Uterus (tissue), 4 donors: ENCODE measurements around the gene GAREM1. TPM values are rescaled to one million over a fixed set of nuclear protein-coding genes. Genes with fewer than 3 reads are reported as not detected.
A peak's percentile ranks its signal among the peaks of the same experiment; 100 is the strongest.

Source experiments
- DNase-seq, 2 donors: peaks; one replicate each; pipeline ENCODE4 v3.0.0-alpha.2; 2019 to 2020
- H3K27ac ChIP-seq, 2 donors: fragments of 200-600 bp; sonication (generic); 1 replicate in 1 of 2; 2 replicates in 1 of 2; pipeline ENCODE4 v1.5.1; 2016 to 2018
- H3K27me3 ChIP-seq, 2 donors: fragments of 200-600 bp; sonication (generic); one replicate each; pipeline ENCODE4 v1.5.1; 2018 to 2019; ENCODE audit warnings: control low read depth in 1 of 2
- H3K36me3 ChIP-seq, 2 donors: fragments of 200-600 bp; sonication (generic); one replicate each; pipeline ENCODE4 v1.5.1; 2019; ENCODE audit warnings: control low read depth in 1 of 2
- H3K4me1 ChIP-seq, 2 donors: fragments of 200-600 bp; sonication (generic); one replicate each; pipeline ENCODE4 v1.5.1; 2018 to 2019; ENCODE audit warnings: control low read depth in 1 of 2
- H3K4me3 ChIP-seq, 2 donors: fragments of 200-600 bp; sonication (generic); 1 replicate in 1 of 2; 2 replicates in 1 of 2; pipeline ENCODE4 v1.5.1; 2018 to 2019; ENCODE audit warnings: mild to moderate bottlenecking in 1 of 2
- H3K9me3 ChIP-seq, 2 donors: fragments of 200-600 bp; sonication (generic); one replicate each; pipeline ENCODE4 v1.5.1; 2019; ENCODE audit warnings: control low read depth in 1 of 2
- CTCF ChIP-seq, 4 experiments: fragments of 200-600 bp in 2 of 4; fragments of 450-650 bp in 2 of 4; sonication (generic) in 2 of 4; IDR thresholded peaks; one replicate each; pipeline ENCODE4 v1.5.1; 2016 to 2019; ENCODE audit warnings: antibody characterized with exemption in 4 of 4, mild to moderate bottlenecking in 2 of 4, moderate library complexity in 1 of 4
- POLR2A ChIP-seq, 2 donors: fragments of 450-650 bp; IDR thresholded peaks; one replicate each; pipeline ENCODE4 v1.6.1; 2016; ENCODE audit warnings: antibody characterized with exemption in 2 of 2, mild to moderate bottlenecking in 1 of 2, moderate library complexity in 1 of 2
- intact Hi-C: fragments of 100-400 bp; cut with DNase I; formaldehyde crosslinking; loops from one replicate; pipeline ENCODE4 v1.15.1; 2023; ENCODE audit warnings: low total_unique reads
- total RNA-seq, 4 donors: library from RNA; depleted of rRNA in 3 of 4; stranded (reverse); fragments of >200 nt in 3 of 4; gene quantifications; one replicate each; pipeline versions ENCODE4 v1.1.0 to v1.2.4, GENCODE V29; 2014 to 2023
- donor health status: DM: yes; HTN: yes; CAD: no.

Gene GAREM1
- total RNA-seq, 4 donors from 2014 or later, result 1.5 to 12.0 (median 5.9) TPM

GRCh38 chr18:32301361-32301760, 169.3 kb downstream of the GAREM1 start:
- no peak for TF ChIP-seq POLR2A (IDR thresholded peaks at IDR 0.05)
- TF ChIP-seq CTCF (IDR thresholded peaks at IDR 0.05), result no peak
- intact Hi-C loops, result no loop called here
- H3K27ac ChIP-seq, result peak overlapping the region; percentile 2 to 23
- no peak overlapping the region for H3K4me3 ChIP-seq
- peaks cover 0 to 4% of the 10 kb centered on the region in 2 donors for H3K4me1 ChIP-seq
- H3K9me3 ChIP-seq, result no peaks in the 10 kb centered on the region
- no peak for DNase-seq
- H3K27me3 ChIP-seq, result no peaks in the 10 kb centered on the region
- no peaks in the 10 kb centered on the region for H3K36me3 ChIP-seq

- Histone ChIP-seq H3K27me3 (no peaks in the 10 kb centered on the region), H3K9me3 (no peaks in the 10 kb centered on the region), H3K36me3 (no peaks in the 10 kb centered on the region), H3K4me3 (no peak overlapping the region), H3K4me1 (peaks cover 0 to 4% of the 10 kb centered on the region in 2 donors), H3K27ac (peak overlapping the region; percentile 2 to 23)
- no peak for DNase-seq
- intact Hi-C loops, result no loop called here
- TF ChIP-seq POLR2A (IDR thresholded peaks at IDR 0.05) (no peak), CTCF (IDR thresholded peaks at IDR 0.05) (no peak)
Measured at GRCh38 chr18:32300914-32301313, 169.8 kb downstream of the GAREM1 start.

GRCh38 chr18:32299484-32299883, 171.2 kb downstream of the GAREM1 start:
- peaks cover 0 to 4% of the 10 kb centered on the region in 2 donors for H3K4me1 ChIP-seq
- TF ChIP-seq CTCF (IDR thresholded peaks at IDR 0.05) (no peak), POLR2A (IDR thresholded peaks at IDR 0.05) (no peak)
- no peaks in the 10 kb centered on the region for H3K9me3 ChIP-seq
- no peak for DNase-seq
- intact Hi-C loops, result no loop called here
- no peak overlapping the region for H3K27ac ChIP-seq
- H3K27me3 ChIP-seq, result no peaks in the 10 kb centered on the region
- H3K36me3 ChIP-seq, result no peaks in the 10 kb centered on the region
- H3K4me3 ChIP-seq, result no peak overlapping the region

- Histone ChIP-seq H3K27ac (no peak overlapping the region), H3K4me3 (no peak overlapping the region), H3K27me3 (no peaks in the 10 kb centered on the region), H3K4me1 (peaks cover 0 to 4% of the 10 kb centered on the region in 2 donors), H3K36me3 (no peaks in the 10 kb centered on the region), H3K9me3 (no peaks in the 10 kb centered on the region)
- no peak for TF ChIP-seq POLR2A (IDR thresholded peaks at IDR 0.05)
- no peak for TF ChIP-seq CTCF (IDR thresholded peaks at IDR 0.05)
- no peak for DNase-seq
- intact Hi-C loops, result no loop called here
Measured at GRCh38 chr18:32298171-32298667, 172.5 kb downstream of the GAREM1 start.

- DNase-seq, result no peak
- Histone ChIP-seq H3K9me3 (no peaks in the 10 kb centered on the region), H3K36me3 (no peaks in the 10 kb centered on the region), H3K27me3 (no peaks in the 10 kb centered on the region), H3K27ac (no peak overlapping the region), H3K4me1 (peaks cover 0 to 4% of the 10 kb centered on the region in 2 donors), H3K4me3 (no peak overlapping the region)
- TF ChIP-seq POLR2A (IDR thresholded peaks at IDR 0.05) (no peak), CTCF (IDR thresholded peaks at IDR 0.05) (no peak)
- intact Hi-C loops, result no loop called here
Measured at GRCh38 chr18:32297579-32298170, 173.0 kb downstream of the GAREM1 start.
